NCI-H128 (cell line): ENCODE data around the gene CFD.
"Not testable (repeated sequence)": the region's sequence is repeated elsewhere in the genome, so short reads cannot be mapped to it uniquely, and the experiment has no call there.

Source experiments
- DNase-seq: peaks from one replicate; lab custom pipeline; 2025; ENCODE audit not compliant: unreplicated experiment; lab: John Stamatoyannopoulos, UW

Gene CFD

DNA sequence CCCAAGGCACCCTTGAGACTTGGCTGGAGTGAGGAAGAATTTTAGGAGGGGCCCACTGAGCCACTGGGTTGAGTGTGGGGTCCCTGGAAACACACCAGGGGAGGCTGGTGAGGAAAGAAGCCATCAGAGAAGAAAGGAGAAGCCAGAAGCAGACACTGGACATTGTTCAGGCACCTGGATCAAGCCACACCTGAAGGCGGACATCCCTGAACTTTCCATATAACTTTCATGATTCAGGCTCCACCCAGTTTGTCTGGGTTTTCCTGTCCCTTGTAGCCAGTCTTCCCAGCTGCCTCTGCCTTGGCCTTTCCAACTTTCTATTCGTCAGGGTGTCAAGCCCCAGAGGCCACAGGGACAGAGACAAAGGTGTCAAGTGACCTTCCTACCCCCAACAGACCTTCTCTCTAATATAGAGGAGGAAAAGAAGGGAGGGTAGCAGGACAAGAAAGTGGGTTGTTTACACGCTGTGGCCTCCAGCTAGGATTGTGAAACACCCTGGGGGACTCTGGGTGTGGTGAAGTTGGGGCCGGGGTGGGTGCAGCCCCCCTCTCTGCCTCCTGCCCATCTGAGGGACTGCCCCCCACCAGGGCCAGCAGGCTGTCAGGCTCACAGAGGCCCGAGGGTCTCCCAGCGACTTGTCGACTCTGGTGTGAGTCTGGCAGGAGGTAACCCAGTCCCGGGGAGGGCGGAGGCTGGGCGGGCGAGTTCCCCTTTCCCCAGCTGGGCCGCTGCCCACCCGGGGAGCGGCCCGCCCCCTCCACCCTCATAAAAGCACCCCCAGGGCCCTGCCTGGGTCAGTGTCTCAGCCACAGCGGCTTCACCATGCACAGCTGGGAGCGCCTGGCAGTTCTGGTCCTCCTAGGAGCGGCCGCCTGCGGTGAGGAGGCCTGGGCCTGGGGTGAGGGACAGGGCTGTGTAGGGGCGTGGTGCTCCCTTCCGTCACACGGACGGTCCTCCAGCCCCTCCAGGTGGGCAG, at the start of gene CFD:
CFD (plus strand) TSS at position 797 of the 976 bp plus-strand sequence; CDS start at position 823, 26 bp downstream.
- DNase-seq, result no peak

DNA sequence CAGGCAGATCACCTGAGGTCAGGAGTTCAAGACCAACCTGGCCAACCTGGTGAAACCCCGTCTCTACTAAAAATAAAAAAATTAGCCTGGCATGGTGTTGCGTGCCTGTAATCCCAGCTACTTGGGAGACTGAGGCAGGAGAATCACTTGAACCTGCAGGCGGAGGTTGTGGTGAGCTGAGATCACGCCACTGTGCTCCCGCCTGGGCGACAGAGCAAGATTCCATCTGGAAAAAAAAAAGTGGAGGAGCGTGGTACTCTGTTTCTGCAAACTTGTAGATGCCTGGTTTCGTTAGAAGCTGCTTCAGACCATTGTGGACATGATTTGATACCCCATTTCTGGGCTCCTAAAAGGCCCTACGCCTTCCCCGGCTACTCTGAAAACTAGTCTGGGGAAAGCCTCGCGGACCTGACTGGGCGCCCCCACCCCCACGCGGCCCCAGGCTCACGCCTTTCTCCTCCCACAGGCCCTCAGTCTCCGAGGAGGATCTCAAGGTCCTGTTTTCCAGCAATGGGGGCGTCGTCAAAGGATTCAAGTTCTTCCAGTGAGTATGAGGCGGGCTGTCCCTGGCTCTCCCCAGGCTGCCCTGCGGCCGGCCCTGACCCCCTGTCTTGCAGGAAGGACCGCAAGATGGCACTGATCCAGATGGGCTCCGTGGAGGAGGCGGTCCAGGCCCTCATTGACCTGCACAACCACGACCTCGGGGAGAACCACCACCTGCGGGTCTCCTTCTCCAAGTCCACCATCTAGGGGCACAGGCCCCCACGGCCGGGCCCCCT, 49.2 kb upstream of the CFD start:
- no peak for DNase-seq

DNA sequence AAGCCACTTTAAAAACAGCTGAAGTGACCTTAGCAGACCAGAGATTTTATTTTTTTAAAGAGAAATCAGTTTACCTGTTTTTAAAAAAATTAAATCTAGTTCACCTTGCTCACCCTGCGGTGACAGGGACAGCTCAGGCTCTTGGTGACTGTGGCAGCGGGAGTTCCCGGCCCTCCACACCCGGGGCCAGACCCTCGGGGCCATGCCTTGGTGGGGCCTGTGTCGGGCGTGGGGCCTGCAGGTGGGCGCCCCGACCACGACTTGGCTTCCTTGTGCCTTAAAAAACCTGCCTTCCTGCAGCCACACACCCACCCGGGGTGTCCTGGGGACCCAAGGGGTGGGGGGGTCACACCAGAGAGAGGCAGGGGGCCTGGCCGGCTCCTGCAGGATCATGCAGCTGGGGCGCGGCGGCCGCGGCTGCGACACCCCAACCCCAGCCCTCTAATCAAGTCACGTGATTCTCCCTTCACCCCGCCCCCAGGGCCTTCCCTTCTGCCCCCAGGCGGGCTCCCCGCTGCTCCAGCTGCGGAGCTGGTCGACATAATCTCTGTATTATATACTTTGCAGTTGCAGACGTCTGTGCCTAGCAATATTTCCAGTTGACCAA, 48.5 kb upstream of the CFD start:
- no peak for DNase-seq

DNA sequence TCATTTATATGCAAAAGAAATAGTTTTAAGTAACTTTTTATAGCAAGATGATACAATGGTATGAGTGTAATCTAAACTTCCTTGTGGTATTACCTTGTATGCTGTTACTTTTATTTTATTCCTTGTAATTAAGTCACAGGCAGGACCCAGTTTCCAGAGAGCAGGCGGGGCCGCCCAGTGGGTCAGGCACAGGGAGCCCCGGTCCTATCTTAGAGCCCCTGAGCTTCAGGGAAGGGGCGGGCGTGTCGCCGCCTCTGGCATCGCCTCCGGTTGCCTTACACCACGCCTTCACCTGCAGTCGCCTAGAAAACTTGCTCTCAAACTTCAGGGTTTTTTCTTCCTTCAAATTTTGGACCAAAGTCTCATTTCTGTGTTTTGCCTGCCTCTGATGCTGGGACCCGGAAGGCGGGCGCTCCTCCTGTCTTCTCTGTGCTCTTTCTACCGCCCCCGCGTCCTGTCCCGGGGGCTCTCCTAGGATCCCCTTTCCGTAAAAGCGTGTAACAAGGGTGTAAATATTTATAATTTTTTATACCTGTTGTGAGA, 47.9 kb upstream of the CFD start:
- DNase-seq, result no peak

DNA sequence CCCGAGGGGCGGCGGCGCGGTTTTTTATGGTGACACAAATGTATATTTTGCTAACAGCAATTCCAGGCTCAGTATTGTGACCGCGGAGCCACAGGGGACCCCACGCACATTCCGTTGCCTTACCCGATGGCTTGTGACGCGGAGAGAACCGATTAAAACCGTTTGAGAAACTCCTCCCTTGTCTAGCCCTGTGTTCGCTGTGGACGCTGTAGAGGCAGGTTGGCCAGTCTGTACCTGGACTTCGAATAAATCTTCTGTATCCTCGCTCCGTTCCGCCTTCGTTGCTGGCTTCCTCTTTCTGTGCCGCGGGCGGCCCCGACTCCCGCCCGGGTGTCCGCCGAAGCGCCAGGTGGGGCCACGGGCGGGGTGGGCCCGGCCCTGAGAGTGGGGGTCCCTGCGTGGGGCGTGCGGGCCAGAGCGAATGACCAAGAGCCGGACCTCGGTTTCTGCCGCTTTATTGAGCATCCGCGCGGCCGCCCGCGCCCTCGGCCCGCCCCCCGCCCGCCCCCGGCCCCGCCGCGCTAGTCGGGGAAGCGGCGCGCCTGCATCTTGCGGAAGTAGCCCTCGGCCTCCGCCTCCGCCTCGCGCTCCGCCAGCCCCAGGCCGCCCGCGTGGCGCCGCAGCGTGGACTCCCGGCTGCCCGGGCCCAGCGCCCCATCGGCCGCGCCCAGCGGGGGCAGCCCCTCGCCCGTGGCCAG, 47.3 kb upstream of the CFD start:
- DNase-seq, result no peak

DNA sequence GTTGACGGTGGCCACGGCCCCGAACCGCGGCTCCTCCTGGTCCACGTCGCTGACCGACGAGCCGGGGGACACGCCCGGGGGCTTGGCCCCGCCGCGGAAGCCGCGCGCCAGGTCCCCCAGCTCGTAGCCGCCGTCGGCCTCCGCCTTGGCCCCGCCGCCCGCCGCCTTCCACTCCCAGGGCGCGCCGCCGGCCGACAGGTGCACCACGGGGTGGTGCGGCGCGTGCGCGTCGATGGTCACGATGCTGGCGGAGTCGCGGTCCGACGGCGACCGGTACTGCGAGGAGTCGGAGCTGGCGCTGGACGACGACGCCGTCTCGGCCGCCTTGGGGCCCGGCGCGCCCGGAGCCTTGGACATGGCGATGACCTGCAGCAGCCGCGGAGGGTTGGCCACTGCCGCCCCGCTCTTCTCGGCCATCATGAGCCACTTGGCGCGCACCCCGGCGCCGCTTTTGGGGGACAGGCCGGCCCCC, 46.7 kb upstream of the CFD start:
- DNase-seq, result no peak

DNA sequence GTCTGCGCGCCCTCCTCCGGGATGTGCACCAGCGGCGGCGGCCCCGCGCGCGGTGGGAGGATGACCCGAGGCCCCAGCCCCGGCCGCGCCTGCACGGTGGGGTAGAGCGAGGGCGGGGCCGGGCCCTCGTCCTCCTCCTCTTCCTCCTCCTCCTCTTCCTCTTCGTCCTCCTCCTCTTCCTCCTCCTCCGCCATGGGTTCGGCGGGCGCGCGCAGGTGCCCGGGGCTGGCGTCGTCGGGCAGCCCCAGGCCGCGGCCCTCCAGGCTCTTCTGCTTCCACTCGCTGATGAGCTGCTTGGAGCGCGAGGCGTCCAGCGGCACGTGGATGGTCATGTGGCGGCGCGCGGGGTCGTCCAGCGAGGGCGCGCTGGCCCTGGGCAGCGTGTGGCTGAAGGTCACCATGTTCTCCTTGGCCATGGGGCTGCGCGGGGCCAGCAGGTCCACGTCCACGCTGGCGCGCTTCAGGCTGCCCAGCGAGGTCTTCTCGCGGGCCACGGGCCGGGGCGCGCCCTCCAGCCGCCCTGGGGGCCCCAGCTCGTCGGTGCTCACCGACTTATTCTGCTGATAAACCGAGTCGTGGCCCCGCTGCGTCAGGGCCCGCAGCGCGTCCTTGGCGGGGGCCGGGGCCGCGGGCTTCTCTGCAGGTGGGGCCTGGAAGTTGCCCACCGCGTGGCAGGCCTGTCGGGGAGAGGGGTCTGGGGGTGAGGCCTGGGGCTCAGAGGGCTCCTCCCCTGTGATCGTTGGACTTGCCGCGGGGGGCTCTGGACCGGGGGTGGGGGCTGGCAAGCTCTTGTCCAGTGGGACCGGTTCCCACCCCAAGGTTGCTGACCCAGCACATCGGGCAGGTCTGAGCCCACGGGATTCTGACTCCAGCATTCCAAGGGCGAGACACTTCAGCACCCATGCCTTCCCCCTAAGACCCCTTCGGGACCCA, 46.0 kb upstream of the CFD start:
- DNase-seq, result no peak

DNA sequence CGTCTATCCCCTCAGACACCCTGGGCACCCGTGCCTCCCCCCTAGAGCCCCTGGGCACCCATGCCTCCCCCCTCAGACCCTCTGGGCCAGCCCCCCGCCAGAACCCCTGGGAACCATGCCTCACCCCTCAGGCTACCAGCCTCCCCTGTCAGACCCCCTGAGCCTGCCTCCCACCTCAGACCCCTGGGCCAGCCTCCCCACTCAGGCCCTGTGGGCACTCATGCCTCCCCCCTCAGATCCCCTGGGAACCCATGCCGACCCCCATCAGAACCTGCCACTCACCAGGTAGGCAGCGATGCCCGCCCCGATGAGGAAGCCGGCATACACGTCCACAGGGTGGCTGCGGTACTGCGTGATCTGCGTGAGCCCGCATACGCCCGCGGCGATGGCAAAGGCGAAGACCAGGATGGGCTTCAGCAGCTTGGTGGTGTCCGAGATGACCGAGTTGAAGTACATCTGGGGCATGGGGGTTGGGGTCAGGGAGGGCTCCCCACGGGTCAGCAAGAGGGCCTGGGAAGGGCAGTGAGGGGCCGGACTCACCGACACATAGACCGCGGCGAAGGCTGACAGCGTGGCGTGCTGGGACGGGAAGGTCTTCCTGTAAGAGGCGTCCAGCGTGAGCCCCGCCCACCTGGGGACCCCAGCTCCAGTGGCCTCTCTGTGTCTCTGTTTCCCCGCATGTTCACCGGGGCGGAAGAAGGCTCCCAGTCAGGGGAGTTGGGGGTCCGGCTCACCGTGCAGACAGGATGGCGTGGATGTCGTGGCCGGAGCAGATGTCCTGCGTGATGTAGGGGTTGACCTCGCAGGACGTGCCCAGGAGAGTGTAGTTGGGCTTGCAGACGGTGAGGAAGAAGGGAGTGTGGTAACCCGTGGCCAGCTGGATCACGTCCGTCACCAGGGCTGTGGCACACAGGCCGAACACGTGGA, 45.0 kb upstream of the CFD start:
- no peak for DNase-seq

DNA sequence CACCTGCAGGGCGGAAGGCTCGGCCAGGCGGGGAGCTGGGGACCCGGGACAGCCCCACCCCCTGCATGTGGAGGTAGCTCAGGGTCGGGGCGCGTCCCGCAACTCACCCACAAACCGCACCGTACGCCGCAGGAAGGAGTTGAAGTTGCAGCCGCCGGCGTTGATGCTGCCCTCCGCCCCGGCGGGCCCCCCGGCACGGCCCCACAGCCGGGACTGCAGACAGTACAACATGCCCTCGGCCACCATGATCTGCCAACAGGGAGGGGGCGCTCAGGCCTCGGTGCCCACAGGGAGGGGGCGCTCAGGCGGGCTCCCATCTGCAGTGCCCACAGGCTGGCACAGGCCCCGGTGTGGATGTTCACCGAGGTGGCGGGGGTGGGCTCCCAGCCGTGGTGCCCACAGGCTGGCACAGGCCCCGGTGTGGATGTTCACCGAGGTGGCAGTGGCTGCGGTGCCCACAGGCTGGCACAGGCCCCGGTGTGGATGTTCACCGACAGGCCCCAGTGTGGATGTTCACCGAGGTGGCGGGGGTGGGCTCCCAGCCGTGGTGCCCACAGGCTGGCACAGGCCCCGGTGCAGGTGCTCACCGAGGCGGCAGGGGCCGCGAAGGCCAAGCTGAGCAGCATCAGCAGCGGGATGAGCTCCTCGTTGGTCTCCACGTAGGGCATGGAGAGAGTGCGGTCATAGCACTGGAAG, 44.2 kb upstream of the CFD start:
- no peak for DNase-seq

DNA sequence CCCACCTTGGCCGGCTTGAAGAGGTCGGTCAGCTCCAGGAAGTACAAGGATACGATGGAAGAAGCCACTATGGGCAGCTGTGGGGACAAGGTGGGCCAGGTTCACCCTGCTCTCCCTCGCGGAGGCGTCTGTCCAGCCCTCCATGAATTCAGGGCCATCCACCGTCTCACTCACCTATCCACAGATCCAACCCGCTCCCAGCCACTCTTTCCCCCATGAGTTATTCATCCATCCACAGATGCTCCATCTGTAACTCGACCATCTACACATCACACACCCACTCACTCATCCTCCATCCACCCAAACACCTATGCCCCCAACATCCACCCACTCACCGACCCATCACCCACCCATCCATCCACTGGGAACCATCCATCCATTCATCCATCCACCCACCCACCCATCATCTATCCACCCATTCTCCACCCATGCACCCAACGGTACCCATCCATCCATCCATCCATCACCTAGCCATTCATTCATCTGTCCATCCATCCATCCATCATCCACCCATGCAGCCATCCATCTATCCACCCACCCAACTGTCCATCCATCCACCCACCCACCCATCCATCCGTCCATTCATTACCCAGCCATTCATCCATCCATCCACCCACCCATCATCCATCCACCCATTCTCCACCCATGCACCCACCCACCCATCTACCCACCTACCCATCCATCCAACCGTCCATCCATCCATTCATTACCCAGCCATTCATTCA, 43.5 kb upstream of the CFD start:
- no peak for DNase-seq

DNA sequence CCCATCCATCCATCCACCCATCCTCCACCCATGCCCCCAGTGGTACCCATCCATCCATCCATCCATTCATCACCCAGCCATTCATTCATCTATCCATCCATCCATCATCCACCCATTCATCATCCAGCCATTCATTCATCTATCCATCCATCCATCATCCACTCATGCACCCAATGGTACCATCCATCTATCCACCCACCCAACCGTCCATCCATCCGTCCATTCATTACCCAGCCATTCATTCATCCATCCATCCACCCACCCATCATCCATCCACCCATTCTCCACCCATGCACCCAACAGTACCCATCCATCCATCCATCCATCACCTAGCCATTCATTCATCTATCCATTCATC, 43.0 kb upstream of the CFD start:
- no peak for DNase-seq

DNA sequence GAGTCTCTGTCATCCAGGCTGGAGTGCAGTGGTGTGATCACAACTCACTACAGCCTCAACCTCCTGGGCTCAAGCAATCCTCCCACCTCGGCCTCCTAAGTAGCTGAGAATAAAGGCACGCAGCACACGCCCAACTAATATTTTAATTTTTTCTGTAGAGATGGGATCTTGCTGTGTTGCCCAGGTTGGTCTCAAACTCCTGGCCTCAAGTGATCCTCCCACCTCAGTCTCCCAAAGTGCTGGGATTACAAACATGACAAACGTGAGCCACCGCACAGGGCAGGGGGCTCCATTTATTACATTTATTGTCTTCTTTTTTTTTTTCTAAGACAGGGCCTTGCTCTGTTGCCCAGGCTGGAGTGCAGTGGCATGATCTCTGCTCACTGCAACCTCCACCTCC, 39.3 kb upstream of the CFD start:
- DNase-seq, result not testable (repeated sequence)

DNA sequence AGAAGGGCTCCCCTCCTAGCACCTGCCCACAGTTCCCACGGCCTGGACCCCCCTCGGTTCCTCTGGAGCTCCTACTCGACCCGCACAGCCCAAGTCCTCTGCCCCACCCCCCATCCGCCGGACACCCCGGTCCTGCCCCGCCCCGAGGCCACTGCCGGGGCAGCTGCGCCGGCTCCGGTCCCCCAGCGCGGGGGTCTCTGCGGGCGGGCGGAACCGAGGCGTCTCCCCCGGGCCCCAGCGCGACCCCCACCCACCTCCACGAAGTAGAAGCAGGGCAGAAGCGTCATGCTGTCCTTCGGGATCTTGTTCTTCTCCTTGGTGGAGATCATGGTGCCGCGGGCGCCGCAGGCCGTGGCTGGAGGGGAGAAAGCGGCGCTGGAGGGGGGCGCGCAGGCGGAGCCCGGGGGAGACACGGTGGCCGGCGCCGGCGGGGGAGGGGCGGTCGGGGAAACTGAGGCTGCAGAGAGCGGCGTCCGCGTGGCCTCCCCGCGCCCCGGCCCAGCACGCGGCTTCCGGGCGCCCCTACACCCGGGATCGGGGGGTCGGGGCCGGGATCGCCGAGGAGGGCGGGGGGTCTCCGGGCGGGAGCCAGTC, 38.1 kb upstream of the CFD start:
- DNase-seq, result no peak

DNA sequence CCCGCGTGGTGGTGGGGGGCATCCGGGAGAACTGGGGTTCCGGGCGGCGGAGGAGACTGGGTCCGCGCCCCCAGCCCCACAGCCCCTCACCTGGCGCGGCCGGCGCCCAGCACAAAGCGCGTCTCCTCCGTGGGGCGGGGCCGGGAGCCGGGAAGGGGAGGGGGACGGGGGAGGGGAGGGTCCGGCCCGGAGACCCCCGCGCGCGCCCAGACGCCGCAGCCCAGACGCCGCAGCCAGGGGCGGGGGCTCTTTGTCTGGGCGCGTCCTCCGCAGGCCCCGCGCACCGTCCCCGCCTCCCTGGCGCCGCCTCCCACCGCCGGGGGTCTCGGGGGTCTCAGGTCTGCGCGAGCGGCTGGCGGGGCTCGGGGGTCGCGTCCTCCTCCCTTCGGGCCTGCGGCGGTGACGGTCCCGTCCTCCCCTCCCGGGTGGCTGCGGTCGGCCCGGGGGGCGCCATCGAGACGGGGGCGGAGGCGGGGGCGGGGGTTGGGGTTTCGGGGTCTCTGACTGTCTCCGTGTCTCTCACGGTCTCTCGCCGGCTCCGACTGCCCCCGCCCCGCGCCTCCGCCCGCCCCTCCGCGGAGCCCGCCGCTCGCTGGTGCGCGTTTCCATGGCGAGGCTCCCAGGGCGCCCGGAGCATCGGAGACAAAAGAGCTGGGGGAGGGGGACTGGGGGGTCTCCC, 37.5 kb upstream of the CFD start, which contains the start of gene PLPPR3:
PLPPR3 (minus strand) TSS at position 131 of the 679 bp plus-strand sequence. CDS start 396 bp downstream, outside the sequence.
- DNase-seq, result no peak

DNA sequence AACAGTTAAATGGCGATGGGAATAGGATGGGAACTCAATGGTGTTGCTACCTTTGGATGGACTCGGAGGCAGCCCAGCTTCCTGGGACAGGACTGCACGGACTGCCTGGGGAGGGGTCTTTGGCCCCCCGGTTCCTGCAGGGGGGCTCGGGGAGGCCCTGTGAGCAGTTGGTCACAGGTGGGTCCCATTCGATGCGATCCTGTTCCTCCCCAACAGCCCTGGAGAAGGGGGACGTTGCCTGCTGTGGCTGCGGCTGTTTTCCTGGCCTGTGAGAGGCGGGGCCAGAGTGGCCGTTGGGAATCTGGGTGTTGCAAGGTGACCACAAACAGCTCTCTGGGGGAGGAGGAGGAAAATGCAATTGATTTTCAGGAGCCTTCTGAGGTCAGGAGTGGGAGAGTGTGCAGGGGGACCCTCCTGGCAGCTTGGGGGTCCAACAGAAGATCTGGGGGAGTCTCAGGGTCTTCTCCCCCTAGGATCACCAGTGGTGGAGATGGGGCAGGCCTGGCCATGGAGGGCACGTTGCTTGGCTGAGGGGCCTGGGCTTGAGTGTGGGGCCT, 35.8 kb upstream of the CFD start:
- no peak for DNase-seq

DNA sequence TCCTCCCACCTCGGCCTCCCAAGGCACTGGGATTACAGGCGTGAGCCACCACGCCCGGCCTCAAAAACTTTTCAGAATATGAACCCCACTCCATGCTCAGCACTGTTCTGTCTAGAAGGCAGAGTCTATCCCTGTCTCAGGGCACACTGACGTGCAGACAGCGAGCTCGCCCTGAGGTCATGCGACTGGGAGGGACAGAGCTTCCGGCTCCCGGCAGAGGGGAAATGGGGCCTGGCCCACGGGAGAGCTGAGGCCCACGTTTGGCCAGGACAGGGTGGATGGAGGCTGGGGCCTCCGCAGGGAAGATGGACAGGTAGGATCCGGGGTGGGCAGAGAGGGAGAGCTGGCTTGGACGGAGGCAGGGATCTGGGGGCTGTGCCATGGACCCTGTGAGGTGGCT, 34.6 kb upstream of the CFD start:
- DNase-seq, result no peak
